NT2/D1 (cell line): ENCODE results near the gene ASXL1.

Experiments
- SUZ12 ChIP-seq: IDR thresholded peaks from 2 replicates; pipeline ENCODE4 v1.6.1; 2011; ENCODE audit not compliant: insufficient read length, insufficient read depth; ENCODE audit errors: extremely low read depth
- YY1 ChIP-seq: IDR thresholded peaks from 2 replicates; pipeline ENCODE4 v1.6.1; 2011; ENCODE audit not compliant: insufficient read length, insufficient read depth
- ZNF274 ChIP-seq: IDR thresholded peaks from 2 replicates; pipeline ENCODE4 v1.6.1; 2011; ENCODE audit warnings: mild to moderate bottlenecking, low read depth, low read length

DNA sequence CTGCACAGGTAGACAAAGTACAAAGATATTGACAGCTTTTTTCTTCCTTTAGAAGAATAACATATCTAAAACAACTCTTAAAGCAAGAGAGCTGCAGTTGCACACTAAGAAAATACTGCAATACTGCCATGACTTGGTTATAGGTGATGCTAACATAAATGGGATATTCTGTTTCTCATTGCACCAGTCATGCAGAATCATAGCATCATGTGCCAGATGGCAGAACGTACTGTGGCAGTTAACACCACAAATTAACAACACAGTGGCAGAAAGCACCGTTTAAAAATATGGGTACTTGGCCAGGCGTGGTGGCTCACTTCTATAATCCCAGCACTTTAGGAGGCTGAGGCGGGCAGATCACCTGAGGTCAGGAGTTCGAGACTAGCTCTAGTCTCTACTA is 7.4 kb downstream of the ASXL1 start:
- TF ChIP-seq YY1 = no peak
- no peak for TF ChIP-seq ZNF274
- TF ChIP-seq SUZ12 = no peak
